Astrocyte (in vitro differentiated cells and primary cell): ENCODE measurements around the gene ACTG2. TPM values are rescaled to one million over a fixed set of nuclear protein-coding genes. Genes with fewer than 3 reads are reported as not detected.

Experiments used
- DNase-seq: peaks from one replicate; pipeline ENCODE4 v3.0.0-alpha.2; 2010; ENCODE audit warnings: low read depth
- FAIRE-seq: peaks from 2 replicates; lab custom pipeline; 2011; peaks lifted over from hg19 to GRCh38; lab: Jason Lieb, UNC
- H2AFZ ChIP-seq: 2 replicates; pipeline ENCODE4 v1.6.0; 2012; ENCODE audit warnings: low read depth, low read length, inconsistent platforms
- H3K27ac ChIP-seq: 2 replicates; pipeline ENCODE4 v1.5.1; 2011; ENCODE audit warnings: low read depth, low read length, inconsistent platforms
- H3K27me3 ChIP-seq: 2 replicates; pipeline ENCODE4 v1.6.0; 2011; ENCODE audit warnings: low read length, inconsistent platforms; ENCODE audit not compliant: insufficient read depth
- H3K36me3 ChIP-seq: 2 replicates; pipeline ENCODE4 v1.5.1; 2011; ENCODE audit warnings: low read length, inconsistent platforms; ENCODE audit not compliant: insufficient read depth
- H3K4me1 ChIP-seq: 2 replicates; pipeline ENCODE4 v1.5.1; 2011; ENCODE audit warnings: low read length, inconsistent platforms; ENCODE audit not compliant: insufficient read depth
- H3K4me2 ChIP-seq: 2 replicates; pipeline ENCODE4 v1.6.0; 2012; ENCODE audit warnings: low read length, inconsistent platforms
- H3K4me3 ChIP-seq: 2 replicates; pipeline ENCODE4 v1.5.1; 2011; ENCODE audit warnings: low read depth, mild to moderate bottlenecking, low read length, inconsistent platforms; ENCODE audit not compliant: insufficient read depth
- H3K79me2 ChIP-seq: 2 replicates; pipeline ENCODE4 v1.6.0; 2012; ENCODE audit warnings: mild to moderate bottlenecking, low read length, inconsistent platforms; ENCODE audit not compliant: insufficient read depth
- H3K9ac ChIP-seq: 2 replicates; pipeline ENCODE4 v1.6.0; 2012; ENCODE audit warnings: mild to moderate bottlenecking, low read length, inconsistent platforms
- H3K9me3 ChIP-seq: 2 replicates; pipeline ENCODE4 v1.5.1; 2012; ENCODE audit warnings: low read depth, mild to moderate bottlenecking, low read length, inconsistent platforms; ENCODE audit not compliant: insufficient read depth
- H4K20me1 ChIP-seq: 2 replicates; pipeline ENCODE4 v1.6.0; 2012; ENCODE audit warnings: low read length, inconsistent platforms; ENCODE audit not compliant: insufficient read depth
- H3K27ac Mint-ChIP-seq: one replicate; pipeline ENCODE4 v1.8.0; 2021; ENCODE audit warnings: mild to moderate bottlenecking, mixed read lengths; ENCODE audit not compliant: unreplicated experiment
- H3K27me3 Mint-ChIP-seq: one replicate; pipeline ENCODE4 v1.8.0; 2021; ENCODE audit warnings: low read depth, mixed read lengths; ENCODE audit not compliant: unreplicated experiment
- H3K36me3 Mint-ChIP-seq: one replicate; pipeline ENCODE4 v1.8.0; 2021; ENCODE audit warnings: low read depth, mixed read lengths; ENCODE audit not compliant: unreplicated experiment
- H3K4me1 Mint-ChIP-seq: one replicate; pipeline ENCODE4 v1.8.0; 2021; ENCODE audit warnings: low read depth, mixed read lengths; ENCODE audit not compliant: unreplicated experiment
- H3K4me3 Mint-ChIP-seq: one replicate; pipeline ENCODE4 v1.8.0; 2021; ENCODE audit warnings: mild to moderate bottlenecking, moderate library complexity, mixed read lengths; ENCODE audit not compliant: unreplicated experiment
- H3K9me3 Mint-ChIP-seq: one replicate; pipeline ENCODE4 v1.8.0; 2021; ENCODE audit warnings: mild to moderate bottlenecking, mixed read lengths; ENCODE audit not compliant: unreplicated experiment
- CTCF ChIP-seq: IDR thresholded peaks from 2 replicates; pipeline ENCODE4 v1.5.1; 2011; ENCODE audit warnings: low read depth, mild to moderate bottlenecking, inconsistent platforms, low read length, moderate library complexity; ENCODE audit not compliant: insufficient read depth
- EZH2 ChIP-seq: IDR thresholded peaks from 2 replicates; pipeline ENCODE4 v1.6.1; 2012; ENCODE audit warnings: mild to moderate bottlenecking, low read length, inconsistent platforms; ENCODE audit not compliant: insufficient read depth
- total RNA-seq: library from RNA; stranded (reverse); gene quantifications from 2 replicates; pipeline ENCODE4 v1.2.1, GENCODE V29; 2021

Gene ACTG2
- total RNA-seq, 1 donor from 2014 or later: 298 TPM

- DNase-seq: no peak
Observed at GRCh38 chr2:73897934-73898333, 5.1 kb downstream of the ACTG2 start.

GRCh38 chr2:73899801-73900336 lies 7.1 kb downstream of the ACTG2 start:
- no peak overlapping the region for H3K4me3 ChIP-seq
- no peak for FAIRE-seq
- peaks cover 54% of the 10 kb centered on the region for H4K20me1 ChIP-seq
- peaks cover 17% of the 10 kb centered on the region for H3K4me1 ChIP-seq
- Mint-ChIP-seq H3K4me3 (no peak overlapping the region), H3K4me1 (peaks cover 7% of the 10 kb centered on the region), H3K9me3 (peaks cover 2% of the 10 kb centered on the region), H3K27ac (no peak overlapping the region), H3K36me3 (peaks cover 5% of the 10 kb centered on the region), H3K27me3 (peaks cover 2% of the 10 kb centered on the region)
- TF ChIP-seq CTCF (no peak), EZH2 (no peak)
- peaks cover 5% of the 10 kb centered on the region for H3K79me2 ChIP-seq
- H3K9ac ChIP-seq: no peak overlapping the region
- H3K27me3 ChIP-seq: peaks cover 41% of the 10 kb centered on the region
- no peak overlapping the region for H3K4me2 ChIP-seq
- DNase-seq: no peak
- H2AFZ ChIP-seq: no peak overlapping the region
- H3K36me3 ChIP-seq: no peaks in the 10 kb centered on the region
- no peak overlapping the region for H3K27ac ChIP-seq
- no peaks in the 10 kb centered on the region for H3K9me3 ChIP-seq

More at GRCh38 chr2:73897934-73898333, 5.1 kb downstream of the ACTG2 start:
- no peak for TF ChIP-seq EZH2
- TF ChIP-seq CTCF: no peak
- H3K4me1 ChIP-seq: peaks cover 17% of the 10 kb centered on the region
- H3K27me3 ChIP-seq: peaks cover 55% of the 10 kb centered on the region
- Mint-ChIP-seq H3K27me3 (peaks cover 2% of the 10 kb centered on the region), H3K9me3 (peaks cover 2% of the 10 kb centered on the region), H3K27ac (no peak overlapping the region), H3K4me1 (peaks cover 11% of the 10 kb centered on the region), H3K4me3 (no peak overlapping the region), H3K36me3 (peaks cover 9% of the 10 kb centered on the region)
- H3K4me3 ChIP-seq: no peak overlapping the region
- peaks cover 64% of the 10 kb centered on the region for H4K20me1 ChIP-seq
- no peak overlapping the region for H2AFZ ChIP-seq
- peak overlapping the region; percentile 77 for H3K4me2 ChIP-seq
- no peak for FAIRE-seq
- H3K9me3 ChIP-seq: no peaks in the 10 kb centered on the region
- H3K79me2 ChIP-seq: peaks cover 23% of the 10 kb centered on the region
- no peaks in the 10 kb centered on the region for H3K36me3 ChIP-seq
- no peak overlapping the region for H3K27ac ChIP-seq
- H3K9ac ChIP-seq: no peak overlapping the region

GRCh38 chr2:73901143-73901542 lies 8.3 kb downstream of the ACTG2 start:
- H3K4me1 ChIP-seq: peaks cover 15% of the 10 kb centered on the region
- H3K4me2 ChIP-seq: no peak overlapping the region
- no peak overlapping the region for H3K27ac ChIP-seq
- no peak for DNase-seq
- TF ChIP-seq CTCF (no peak), EZH2 (no peak)
- no peaks in the 10 kb centered on the region for H3K9me3 ChIP-seq
- FAIRE-seq: no peak
- peaks cover 5% of the 10 kb centered on the region for H3K36me3 Mint-ChIP-seq
- H3K4me3 ChIP-seq: no peak overlapping the region
- H3K9ac ChIP-seq: no peak overlapping the region
- H3K4me1 Mint-ChIP-seq: peaks cover 6% of the 10 kb centered on the region
- peaks cover 3% of the 10 kb centered on the region for H3K79me2 ChIP-seq
- H4K20me1 ChIP-seq: peaks cover 49% of the 10 kb centered on the region
- no peaks in the 10 kb centered on the region for H3K36me3 ChIP-seq
- H3K4me3 Mint-ChIP-seq: no peak overlapping the region
- H2AFZ ChIP-seq: no peak overlapping the region
- H3K9me3 Mint-ChIP-seq: no peaks in the 10 kb centered on the region
- no peak overlapping the region for H3K27ac Mint-ChIP-seq
- peaks cover 2% of the 10 kb centered on the region for H3K27me3 Mint-ChIP-seq
- peaks cover 41% of the 10 kb centered on the region for H3K27me3 ChIP-seq
